A549 (cell line): ENCODE data around the gene MPPED1. TPM values are rescaled to one million over a fixed set of nuclear protein-coding genes. Genes with fewer than 3 reads are reported as not detected.

Experiments used
- ATAC-seq, 2 experiments: fragments of 200-7000 bp in 1 of 2; fragments of >200 bp in 1 of 2; cut with Nextera tagmentation in 1 of 2; cut with Tn5 transposase in 1 of 2; 3 replicates each; pipeline versions ENCODE4 v1.8.0 to v1.9.1; 2018 to 2020; ENCODE audit warnings: mild to moderate bottlenecking in 1 of 2, moderate library complexity in 1 of 2
- CTCF ChIA-PET: fragments of 300-600 bp; sonication (Branson Sonifier 250); formaldehyde crosslinking; extraction: SDS; loops from one replicate; lab custom pipeline; 2021; ENCODE audit warnings: antibody characterized with exemption, inconsistent platforms; lab: Yijun Ruan, JAX
- POLR2A ChIA-PET: fragments of 350-600 bp; formaldehyde crosslinking; extraction: SDS; loops from one replicate; lab custom pipeline; 2021; ENCODE audit warnings: antibody characterized with exemption, inconsistent platforms; lab: Yijun Ruan, JAX
- DNase-seq, 2 experiments: peaks; one replicate each; pipeline versions ENCODE4 v3.0.0 to v3.0.0-alpha.2; 2011 to 2016; ENCODE audit warnings: low read depth in 1 of 2, low spot score in 1 of 2
- FAIRE-seq: peaks from 2 replicates; lab custom pipeline; 2011; peaks lifted over from hg19 to GRCh38; lab: Jason Lieb, UNC
- H3K27ac ChIP-seq, 2 experiments: fragments of >200 bp; sonication (Bioruptor Twin); formaldehyde crosslinking; 3 replicates each; pipeline ENCODE4 v1.5.1; 2016 to 2017
- H3K4me1 ChIP-seq: fragments of >200 bp; sonication (Bioruptor Twin); formaldehyde crosslinking; 3 replicates; pipeline ENCODE4 v1.6.1; 2016
- H3K4me2 ChIP-seq: fragments of >200 bp; sonication (Bioruptor Twin); formaldehyde crosslinking; 3 replicates; pipeline ENCODE4 v1.6.1; 2016
- H3K4me3 ChIP-seq: fragments of >200 bp; sonication (Bioruptor Twin); formaldehyde crosslinking; 3 replicates; pipeline ENCODE4 v1.5.1; 2016
- H3K9me3 ChIP-seq: fragments of >200 bp; sonication (Bioruptor Twin); formaldehyde crosslinking; 3 replicates; pipeline ENCODE4 v1.6.1; 2016
- BCL3 ChIP-seq: fragments of >200 bp; sonication (Bioruptor Twin); formaldehyde crosslinking; IDR thresholded peaks from 3 replicates; pipeline ENCODE4 v1.6.1; 2016
- BHLHE40 ChIP-seq: IDR thresholded peaks from 2 replicates; pipeline ENCODE4 v1.6.1; 2012; ENCODE audit warnings: low read depth, low read length, inconsistent platforms
- CBX2 ChIP-seq: fragments of 200-600 bp; sonication (generic); IDR thresholded peaks from 2 replicates; pipeline ENCODE4 v1.6.1; 2016; ENCODE audit warnings: low read depth, mild to moderate bottlenecking, borderline replicate concordance
- CHD4 ChIP-seq: fragments of 200-600 bp; sonication (generic); IDR thresholded peaks from 2 replicates; pipeline ENCODE4 v1.6.1; 2016; ENCODE audit warnings: antibody characterized with exemption, mild to moderate bottlenecking, borderline replicate concordance
- EHF ChIP-seq: fragments of 250-450 bp; sonication (Bioruptor Pico); IDR thresholded peaks from 2 replicates; pipeline ENCODE4 v1.5.0; 2020; ENCODE audit warnings: mild to moderate bottlenecking
- HOXA7 ChIP-seq: fragments of 250-450 bp; sonication (Bioruptor Pico); IDR thresholded peaks from 2 replicates; pipeline ENCODE4 v1.5.0; 2020; ENCODE audit warnings: mild to moderate bottlenecking, moderate library complexity
- JUNB ChIP-seq: fragments of >200 bp; sonication (Bioruptor Twin); formaldehyde crosslinking; IDR thresholded peaks from 2 replicates; pipeline ENCODE4 v1.6.1; 2016
- PBX3 ChIP-seq: IDR thresholded peaks from 2 replicates; pipeline ENCODE4 v1.6.1; 2012
- REST ChIP-seq: fragments of 200-600 bp; sonication (generic); IDR thresholded peaks from 2 replicates; pipeline ENCODE4 v1.6.1; 2016; ENCODE audit warnings: antibody characterized with exemption, mild to moderate bottlenecking, moderate library complexity
- RFX5 ChIP-seq: fragments of 450-650 bp; IDR thresholded peaks from 2 replicates; pipeline ENCODE4 v1.7.1; 2014; ENCODE audit warnings: antibody characterized with exemption, mild to moderate bottlenecking, moderate library complexity
- RNF2 ChIP-seq: fragments of 200-600 bp; sonication (generic); IDR thresholded peaks from 2 replicates; pipeline ENCODE4 v1.6.1; 2016; ENCODE audit warnings: low read depth, mild to moderate bottlenecking, antibody characterized with exemption, moderate library complexity, borderline replicate concordance
- ZNF302 ChIP-seq: fragments of 250-450 bp; sonication (Bioruptor Pico); IDR thresholded peaks from 2 replicates; pipeline ENCODE4 v1.9.0; 2021; ENCODE audit warnings: inconsistent platforms, mild to moderate bottlenecking, moderate library complexity
- WGBS: methylation state at CpG from one replicate; pipeline ENCODE4 v1.1.6; 2017; ENCODE audit errors: missing lambda C conversion rate; 5-methylcytosine and 5-hydroxymethylcytosine counted together
- polyA plus RNA-seq, 4 experiments: library from polyadenylated mRNA; depleted of rRNA in 3 of 4; stranded (reverse); fragments of >200 nt; fragmentation: RNase III in 1 of 4; extraction: RNeasy Plus Mini Kit Qiagen cat#74134 plus additional on column Dnase treatment in 1 of 4; gene quantifications; 2 replicates in 3 of 4; 3 replicates in 1 of 4; pipeline ENCODE4 v1.2.3, GENCODE V29; 2011 to 2017
- TF ChIP-seq, protein P1 (sequence below): IDR thresholded peaks from 2 replicates; pipeline ENCODE4 v1.6.1; 2012; ENCODE audit warnings: low read depth, borderline replicate concordance

MPPED1 gene
- polyA plus RNA-seq, 2 of the 4 experiments (the other 2 are of a cell fraction) = not detected

GRCh38 chr22:43401661-43402060, 10.2 kb upstream of the MPPED1 start:
- ChIA-PET POLR2A (no interaction called here), CTCF (interaction anchor here (1.0 kb wide), 1 partner anchor 16 kb away, joined by 3 read pairs; no protein-coding TSS in a partner anchor)
- 15% methylated on average over 2 of the region's 3 CpGs for WGBS
- Histone ChIP-seq H3K9me3 (no peaks in the 10 kb centered on the region), H3K4me3 (no peak overlapping the region), H3K27ac (no peak overlapping the region), H3K4me2 (no peak overlapping the region), H3K4me1 (no peaks in the 10 kb centered on the region)
- FAIRE-seq (no peak), ATAC-seq (no peak), DNase-seq (no peak)
- TF ChIP-seq ZNF302 (CRISPR knock-in tag) = no peak

- FAIRE-seq (no peak), ATAC-seq (no peak), DNase-seq (no peak)
- TF ChIP-seq BCL3 (no peak), REST (no peak)
- 0% methylated on average over 1 of the region's 1 CpG for WGBS
- ChIA-PET POLR2A (no interaction called here), CTCF (interaction anchor here (1.0 kb wide), 1 partner anchor 16 kb away, joined by 3 read pairs; no protein-coding TSS in a partner anchor)
- Histone ChIP-seq H3K4me2 (no peak overlapping the region), H3K9me3 (no peaks in the 10 kb centered on the region), H3K27ac (no peak overlapping the region), H3K4me3 (no peak overlapping the region), H3K4me1 (no peaks in the 10 kb centered on the region)
Observed at GRCh38 chr22:43402128-43402527, 9.7 kb upstream of the MPPED1 start.

GRCh38 chr22:43404673-43405385, 7.0 kb upstream of the MPPED1 start:
- ATAC-seq (no peak), DNase-seq (no peak), FAIRE-seq (no peak)
- POLR2A ChIA-PET = no interaction called here
- WGBS = 15% methylated on average over 3 of the region's 15 CpGs
- H3K4me2 ChIP-seq = no peak overlapping the region
- no peaks in the 10 kb centered on the region for H3K9me3 ChIP-seq
- H3K27ac ChIP-seq = no peak overlapping the region
- H3K4me3 ChIP-seq = no peak overlapping the region
- CTCF ChIA-PET = interaction anchor here (0.6 to 1.0 kb wide), 2 partner anchors 421 to 422 kb away, joined by 3 read pairs; no protein-coding TSS in a partner anchor
- no peaks in the 10 kb centered on the region for H3K4me1 ChIP-seq
- TF ChIP-seq RFX5 (no peak), CBX2 (no peak), RNF2 (no peak), CHD4 (no peak), JUNB (no peak), EHF (CRISPR knock-in tag) (no peak), BHLHE40 (no peak), PBX3 (no peak), HOXA7 (CRISPR knock-in tag) (no peak)
- TF ChIP-seq, protein P1, sequence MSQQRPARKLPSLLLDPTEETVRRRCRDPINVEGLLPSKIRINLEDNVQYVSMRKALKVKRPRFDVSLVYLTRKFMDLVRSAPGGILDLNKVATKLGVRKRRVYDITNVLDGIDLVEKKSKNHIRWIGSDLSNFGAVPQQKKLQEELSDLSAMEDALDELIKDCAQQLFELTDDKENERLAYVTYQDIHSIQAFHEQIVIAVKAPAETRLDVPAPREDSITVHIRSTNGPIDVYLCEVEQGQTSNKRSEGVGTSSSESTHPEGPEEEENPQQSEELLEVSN = no peak
- TF ChIP-seq, all 56 proteins: peak for 0
